Stimulated activated CD4-positive, alpha-beta T cell treated with anti-CD3 and anti-CD28 coated beads, Interleukin-4, amount 100 ng/mL, for 48 hours (primary cell): Measurements from ENCODE around the gene ZFAND3.

Source experiments
- DNase-seq, 2 donors: peaks; one replicate each; pipeline ENCODE4 v3.0.0-alpha.2; 2020; ENCODE audit warnings: low read depth in 2 of 2

ZFAND3 gene

DNA sequence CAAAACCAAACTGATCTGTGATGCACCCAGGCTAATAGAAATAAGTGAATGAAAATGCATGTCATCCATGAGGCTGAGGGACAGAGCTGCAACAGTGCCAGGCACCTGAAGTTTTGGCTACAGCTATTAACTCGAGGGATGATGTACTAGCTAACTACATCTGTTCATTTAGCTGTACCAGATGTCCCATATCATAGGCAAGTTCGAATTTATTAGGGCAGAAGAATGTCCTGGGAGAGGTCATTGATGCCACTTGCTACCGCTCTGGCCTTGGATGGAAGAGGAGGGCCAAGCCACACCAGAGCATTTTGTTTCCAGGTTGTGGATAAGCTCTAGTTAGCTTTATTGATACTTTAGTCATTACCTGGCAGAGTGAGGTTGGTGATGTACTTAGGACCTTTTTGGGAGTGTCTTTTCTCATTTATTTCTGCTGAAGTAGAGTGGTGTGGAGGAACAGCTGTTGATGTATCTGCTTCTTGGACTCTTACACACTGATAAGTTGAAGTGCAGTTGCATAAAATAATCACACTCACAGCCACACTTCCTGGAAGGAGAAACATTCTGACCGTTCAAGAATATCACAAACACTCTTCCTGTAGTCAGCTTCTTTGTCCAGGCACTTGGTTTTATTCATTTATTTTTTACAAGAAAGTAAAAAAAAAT lies 8.2 kb downstream of the ZFAND3 start:
- DNase-seq = no peak

GRCh38 chr6:37830225-37830624 lies 10.7 kb downstream of the ZFAND3 start:
- no peak for DNase-seq

GRCh38 chr6:37831457-37831856 lies 11.9 kb downstream of the ZFAND3 start:
- no peak for DNase-seq

- DNase-seq = no peak
These were observed 16.4 kb downstream of the ZFAND3 start for GRCh38 chr6:37835923-37836322.

GRCh38 chr6:37838219-37838921 lies 18.8 kb downstream of the ZFAND3 start:
- no peak for DNase-seq

DNA sequence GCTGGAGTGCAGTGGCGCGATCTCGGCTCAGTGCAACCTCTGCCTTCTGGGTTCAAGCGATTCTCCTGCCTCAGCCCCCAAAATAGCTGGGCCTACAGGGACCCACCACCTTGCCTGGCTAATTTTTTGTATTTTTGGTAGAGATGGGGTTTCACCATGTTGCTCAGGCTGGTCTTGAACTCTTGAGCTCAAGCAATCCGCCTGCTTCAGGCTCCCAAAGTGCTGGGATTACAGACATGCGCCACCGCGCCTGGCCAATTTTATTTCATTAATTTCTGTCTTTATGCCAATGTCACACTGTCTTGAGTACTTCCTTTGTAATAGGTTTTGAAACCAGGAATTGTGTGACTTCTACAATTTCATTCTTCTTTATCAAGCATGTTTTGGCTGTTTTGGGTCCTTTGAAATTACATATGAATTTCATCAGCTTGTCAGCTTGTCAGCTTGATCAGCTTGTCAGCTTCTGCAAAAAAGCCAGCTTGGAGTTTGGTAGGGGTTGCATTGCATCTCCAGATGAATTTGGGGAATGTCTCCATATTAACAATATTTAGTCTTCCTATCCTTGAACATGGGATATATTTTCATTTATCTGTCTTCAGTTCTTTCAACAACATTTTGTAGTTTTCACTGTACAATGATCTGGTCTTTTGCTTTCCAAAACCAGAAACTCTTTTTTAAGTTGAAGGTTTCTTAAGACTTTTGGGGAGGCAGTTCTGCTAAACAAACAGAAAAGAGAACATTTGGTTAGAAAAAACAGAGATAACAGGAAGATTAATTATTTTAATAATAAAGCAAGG lies 20.8 kb downstream of the ZFAND3 start:
- DNase-seq = no peak

GRCh38 chr6:37840940-37841300 lies 21.4 kb downstream of the ZFAND3 start:
- DNase-seq = no peak

GRCh38 chr6:37845026-37845911 lies 25.7 kb downstream of the ZFAND3 start:
- no peak for DNase-seq

- no peak for DNase-seq
These were observed 26.4 kb downstream of the ZFAND3 start for GRCh38 chr6:37845930-37846329.

DNA sequence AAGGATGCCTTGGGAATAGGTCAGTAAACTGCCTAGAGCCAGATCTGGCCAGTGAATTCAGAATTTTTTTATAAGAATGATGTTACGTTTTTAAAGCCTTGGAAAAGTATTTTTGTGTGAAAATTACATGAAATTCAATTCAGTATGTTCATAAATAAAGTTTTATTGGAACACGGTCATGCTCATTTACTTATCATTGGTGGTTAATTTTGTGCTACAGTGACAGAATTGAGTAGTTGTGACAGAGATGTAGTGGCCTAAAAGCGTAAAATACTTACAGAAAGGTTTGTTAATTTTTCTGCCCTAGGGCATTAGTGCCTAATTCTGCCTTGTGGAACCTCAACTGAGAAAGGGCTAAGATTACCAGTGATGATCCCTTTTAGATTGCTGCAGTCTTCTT lies 28.2 kb downstream of the ZFAND3 start:
- no peak for DNase-seq

- no peak for DNase-seq
These were observed 28.8 kb downstream of the ZFAND3 start for GRCh38 chr6:37848371-37848770.

GRCh38 chr6:37850260-37850659 lies 30.7 kb downstream of the ZFAND3 start:
- DNase-seq = no peak

DNA sequence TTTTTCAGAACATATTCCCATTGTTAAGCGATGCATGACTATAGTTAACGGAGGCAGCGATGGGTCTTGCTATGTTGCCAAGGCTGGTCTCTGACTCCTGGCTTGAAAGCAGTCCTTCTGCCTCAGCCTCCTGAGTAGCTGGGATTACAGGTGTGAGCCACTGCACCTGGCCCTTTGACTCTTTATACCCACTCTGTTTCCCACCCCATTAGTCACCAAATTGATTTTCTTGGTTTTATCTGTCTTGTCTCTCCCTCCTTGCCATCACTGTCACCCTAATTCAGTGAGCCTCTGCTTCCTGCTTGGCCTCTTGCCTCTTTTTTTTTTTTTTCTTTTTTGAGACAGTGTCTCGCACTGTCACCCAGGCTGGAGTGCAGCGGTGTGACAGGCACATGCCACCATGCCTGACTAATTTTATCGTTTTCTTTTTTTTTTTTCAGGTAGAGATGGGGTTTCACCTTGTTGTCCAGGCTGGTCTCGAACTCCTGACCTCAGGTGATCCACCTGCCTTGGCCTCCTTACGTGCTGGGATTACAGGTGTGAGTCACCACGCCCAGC lies 31.3 kb downstream of the ZFAND3 start:
- DNase-seq = no peak

- no peak for DNase-seq
These were observed 32.5 kb downstream of the ZFAND3 start for GRCh38 chr6:37851997-37852524.

DNA sequence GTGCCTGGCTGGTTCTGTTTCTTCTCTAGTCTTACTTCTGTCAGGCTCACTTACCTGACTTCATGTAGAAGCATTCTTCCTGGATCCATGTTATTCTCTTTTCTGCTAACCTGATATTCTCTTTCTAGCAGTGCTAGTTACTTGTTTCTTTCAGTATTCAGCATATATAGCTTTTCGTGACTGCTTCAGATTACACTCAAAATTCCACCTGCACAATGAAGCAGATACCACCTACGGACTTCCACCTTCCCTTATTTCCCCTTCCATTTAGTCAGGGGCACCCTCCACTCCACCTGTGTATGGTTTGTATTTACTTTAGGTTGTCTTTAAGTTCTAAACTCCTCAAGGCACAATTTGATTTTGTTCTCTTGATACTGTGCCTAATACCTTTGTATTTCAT lies 36.8 kb downstream of the ZFAND3 start:
- DNase-seq = no peak

DNA sequence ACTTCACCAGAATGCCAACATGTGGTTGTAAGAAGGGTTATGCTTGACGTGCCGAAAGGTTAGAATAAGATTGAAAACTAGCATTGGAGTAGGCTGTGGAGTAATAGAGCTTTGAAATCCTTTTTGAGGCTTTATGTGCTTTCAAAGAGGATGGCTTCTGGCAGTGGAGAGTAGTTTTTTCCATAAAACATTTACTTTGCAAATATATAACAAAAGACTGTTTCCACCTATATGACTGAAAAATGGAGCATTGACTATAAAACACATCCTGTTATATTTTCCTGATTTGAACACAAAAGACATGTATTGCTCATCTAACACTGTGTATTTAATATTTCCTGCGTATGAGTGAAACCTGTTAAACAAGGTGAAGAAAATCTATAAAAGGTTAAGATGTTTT lies 38.8 kb downstream of the ZFAND3 start:
- DNase-seq = no peak

GRCh38 chr6:37860226-37860839 lies 40.8 kb downstream of the ZFAND3 start:
- no peak for DNase-seq

DNA sequence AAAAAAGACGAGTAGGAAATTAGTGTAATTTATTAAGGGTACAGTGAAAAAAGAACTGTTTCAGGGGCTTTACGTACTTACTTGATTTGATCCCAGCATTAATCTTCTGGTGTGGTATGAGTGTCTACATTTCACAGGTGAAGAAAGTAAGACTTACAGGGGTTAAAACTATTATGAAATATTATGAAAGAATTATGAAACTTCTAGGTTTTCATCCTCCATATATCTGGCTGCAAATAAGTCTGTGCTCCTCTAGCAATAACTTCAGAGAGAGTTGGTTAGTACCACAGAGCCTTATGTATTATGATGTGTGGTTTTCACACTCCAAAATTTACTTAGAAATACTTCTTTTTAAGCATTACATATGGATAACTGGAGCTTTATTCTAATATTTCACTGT lies 41.9 kb downstream of the ZFAND3 start:
- DNase-seq = no peak

DNA sequence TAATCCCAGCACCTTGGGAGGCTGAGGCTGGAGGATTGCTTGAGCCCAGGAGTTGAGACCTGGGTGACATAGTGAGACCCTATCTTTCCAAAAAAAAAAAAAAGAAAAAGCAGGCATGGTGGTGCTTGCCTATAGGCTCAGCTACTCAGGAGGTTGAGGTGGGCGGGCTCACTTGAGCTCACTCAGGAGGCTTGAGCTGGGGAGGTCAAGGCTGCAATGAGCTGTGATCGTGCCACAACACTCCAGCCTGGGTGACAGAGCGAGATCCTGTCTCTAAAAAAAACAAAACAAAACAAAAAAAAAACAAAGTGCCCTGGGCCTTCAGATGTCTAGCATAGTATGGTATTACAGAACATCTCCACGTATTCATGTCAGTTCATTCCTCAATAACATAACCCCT lies 42.9 kb downstream of the ZFAND3 start:
- no peak for DNase-seq

DNA sequence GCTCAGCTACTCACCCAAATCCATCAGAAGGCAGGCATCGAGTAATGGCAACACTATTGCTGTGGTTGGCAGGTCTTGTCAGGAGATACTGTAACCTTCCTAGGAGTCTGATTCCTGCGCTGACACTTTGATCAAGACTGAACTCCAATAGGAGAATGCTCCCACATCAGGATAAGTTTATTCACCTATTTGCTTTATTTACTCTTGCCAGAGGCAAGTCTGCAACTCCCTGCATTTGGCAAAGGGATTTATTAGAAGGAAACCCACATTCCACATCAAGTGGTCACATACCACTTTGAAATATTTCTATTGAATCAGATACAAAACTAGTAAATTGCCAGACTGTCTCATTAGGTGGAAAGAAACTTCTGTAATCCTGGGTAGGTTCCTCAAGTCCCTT lies 43.5 kb downstream of the ZFAND3 start:
- no peak for DNase-seq

DNA sequence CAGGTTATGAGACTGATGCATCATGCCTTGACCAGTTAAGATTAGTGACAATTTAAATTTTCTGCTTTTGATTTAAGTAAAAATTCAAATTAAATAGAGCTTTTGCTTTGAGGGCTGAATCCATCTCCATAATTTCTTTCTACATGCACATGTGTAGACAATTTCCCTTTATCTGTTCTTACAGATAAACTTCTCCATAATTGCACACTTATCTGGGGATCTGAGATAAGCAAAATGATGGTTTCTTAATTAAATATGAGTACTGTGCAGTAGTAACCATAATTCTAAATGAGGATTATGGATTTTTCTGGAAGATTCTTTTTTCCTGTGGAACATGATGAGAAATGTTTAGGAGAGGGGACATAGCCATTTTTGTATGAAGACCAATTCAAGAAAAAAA lies 44.7 kb downstream of the ZFAND3 start:
- no peak for DNase-seq
